Measurements from ENCODE around the gene CACNB3. TPM values are rescaled to one million over a fixed set of nuclear protein-coding genes. Genes with fewer than 3 reads are reported as not detected.

The CACNB3 gene
- total and polyA plus RNA-seq, 9 of the 15 experiments (the other 6 are each of a cell fraction or from before 2014, with no cell fraction given): 0.24 to 2.0 (median 1.5) TPM

GRCh38 chr12:48816143-48816854, 2.0 kb upstream of the CACNB3 start:
- Histone ChIP-seq H3K9me3 (replicated peaks; ENCODE audit: control insufficient read depth, insufficient read depth, low read depth, low read length) (no peaks in the 10 kb centered on the region), H3K4me1 (replicated peaks in 1 of 2; ENCODE audit: control insufficient read depth in 2 of 2, insufficient read depth in 2 of 2, low read length in 2 of 2) (peaks cover 4 to 38% of the 10 kb centered on the region in 2 experiments; a peak in 3 of 5 replicates), H3K4me2 (ENCODE audit: insufficient read depth, low read length) (no peak overlapping the region), H3K9me1 (ENCODE audit: control insufficient read depth, insufficient read depth, low read length) (no peaks in the 10 kb centered on the region), H3K9ac (ENCODE audit: insufficient read depth in 1 of 2, low read depth in 2 of 2, low read length in 2 of 2) (peak overlapping the region in 1 of 2 experiments; percentile 91; a peak in 2 of 4 replicates), H4K20me1 (replicated peaks; ENCODE audit: control insufficient read depth, insufficient read depth, low read length) (0 out of 2 replicates have a peak, but pooled peaks cover 3% of the 10 kb centered on the region), H3K27ac (ENCODE audit: extremely low read depth, low read depth, low read length) (no peak overlapping the region), H2AFZ (ENCODE audit: low read depth, low read length) (no peak overlapping the region), H3K27me3 (ENCODE audit: control insufficient read depth in 2 of 2, insufficient read depth in 2 of 2, low read length in 2 of 2) (peaks cover 0 to 28% of the 10 kb centered on the region in 2 experiments; a peak in 2 of 5 replicates), H3K4me3 (no peak overlapping the region; the same call in 1 of the 2 replicates), H3K36me3 (ENCODE audit: control insufficient read depth, insufficient read depth, low read length) (no peaks in the 10 kb centered on the region), H3K79me2 (ENCODE audit: control insufficient read depth, insufficient read depth, low read length) (no peaks in the 10 kb centered on the region)
- in situ Hi-C loops (cut with MboI) (no loop called here), intact Hi-C loops (cut with micrococcal nuclease) (no loop called here)
- BruUV-seq (replicated peaks): TSS peak; percentile 41
- ChIA-PET CTCF (ENCODE audit: low intra/inter-chr PET ratio) (interaction anchor here (0.5 to 2.1 kb wide), 2 partner anchors 25 to 63 kb away, joined by 3 to 9 read pairs; no protein-coding TSS in a partner anchor), POLR2A (interaction anchor here (0.7 kb wide), 1 partner anchor 21 kb away, joined by 3 read pairs; no protein-coding TSS in a partner anchor)
- no peak for DNase-seq (ENCODE audit: extremely low read depth in 1 of 4, low spot score in 3 of 4)
- TF ChIP-seq TAF1 (IDR thresholded peaks at IDR 0.05; ENCODE audit: control insufficient read depth, extremely low read depth, insufficient read depth, low read length, severe bottlenecking) (no peak), RFX1 (IDR thresholded peaks at IDR 0.05) (peak; percentile 75; the same call in 1 of the 2 replicates)
- no peak for ATAC-seq
- peak; percentile 61 for FAIRE-seq
- WGBS (ENCODE audit: insufficient coverage, low coverage, missing lambda C conversion rate): 53% methylated on average over 3 of the region's 3 CpGs
